HEK293T (cell line): ENCODE data around the gene STIM1.

ENCODE experiments used
- PKNOX1 ChIP-seq: fragments of 450-650 bp; IDR thresholded peaks from 2 replicates; pipeline ENCODE4 v1.6.1; 2016
- SUZ12 ChIP-seq: fragments of 450-650 bp; IDR thresholded peaks from 2 replicates; pipeline ENCODE4 v1.6.1; 2016; ENCODE audit warnings: mild to moderate bottlenecking

GRCh38 chr11:4127357-4127756, 271.9 kb downstream of the STIM1 start:
- TF ChIP-seq SUZ12 (no peak), PKNOX1 (no peak)
